ENCODE data around the gene MAFG. TPM values are rescaled to one million over a fixed set of nuclear protein-coding genes. Genes with fewer than 3 reads are reported as not detected.
"Not testable (repeated sequence)": the region's sequence is repeated elsewhere in the genome, so short reads cannot be mapped to it uniquely, and the experiment has no call there.

Gene MAFG
- total RNA-seq, 4 donors from 2014 or later, result 17.1 to 21.1 (median 19.0) TPM

DNA sequence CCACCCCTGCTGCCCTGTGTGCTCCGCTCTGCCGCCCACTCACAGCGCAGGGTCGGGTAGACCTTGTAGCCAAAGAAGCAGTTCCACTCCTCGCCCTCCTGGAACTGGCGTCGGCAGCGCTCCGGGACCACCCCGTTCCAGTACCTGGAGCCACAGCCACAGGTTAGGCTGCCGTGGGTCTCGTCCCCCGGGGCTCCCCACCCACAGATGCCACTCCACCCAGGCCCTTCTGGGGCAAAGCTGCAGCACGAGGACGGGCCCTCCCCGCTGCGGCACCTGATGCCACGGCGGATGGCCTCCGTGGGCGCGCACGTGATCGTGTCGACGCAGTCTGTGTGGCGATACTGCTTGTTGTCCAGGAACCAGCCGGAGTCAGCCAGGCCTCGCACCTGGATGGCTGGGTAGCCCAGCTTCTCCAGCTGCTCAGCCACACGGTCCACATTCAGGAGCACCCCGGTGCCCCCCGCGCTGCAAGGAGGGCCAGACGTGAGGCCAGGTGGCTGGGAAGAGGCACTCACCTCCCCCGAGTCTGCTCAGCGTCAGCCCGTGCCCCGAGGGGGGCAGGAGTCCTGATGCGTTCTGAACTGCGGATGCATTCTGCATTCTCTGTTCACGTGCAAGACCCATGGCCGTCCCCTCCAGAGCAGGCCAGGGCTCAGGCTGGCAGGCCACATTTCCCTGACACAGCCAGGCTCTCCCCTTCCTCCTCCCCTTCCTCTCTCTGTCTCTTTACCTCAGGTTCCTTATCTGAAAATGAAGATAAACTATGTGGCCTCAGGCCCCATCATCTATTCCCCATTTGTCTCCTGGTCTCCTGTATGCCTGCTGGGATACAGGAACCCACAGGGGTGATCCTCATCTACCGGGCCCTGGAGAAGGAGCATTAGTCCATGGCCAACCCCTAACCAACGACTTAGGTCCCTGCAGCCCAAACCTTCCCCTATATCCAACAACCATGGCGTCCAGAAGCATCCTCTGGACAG is 29.4 kb upstream of the MAFG start:
- TF ChIP-seq POLR2A (IDR thresholded peaks at IDR 0.05) (no peak), POLR2AphosphoS5 (IDR thresholded peaks at IDR 0.05) (no peak), EP300 (IDR thresholded peaks at IDR 0.05) (no peak)
- TF ChIP-seq, protein P1, sequence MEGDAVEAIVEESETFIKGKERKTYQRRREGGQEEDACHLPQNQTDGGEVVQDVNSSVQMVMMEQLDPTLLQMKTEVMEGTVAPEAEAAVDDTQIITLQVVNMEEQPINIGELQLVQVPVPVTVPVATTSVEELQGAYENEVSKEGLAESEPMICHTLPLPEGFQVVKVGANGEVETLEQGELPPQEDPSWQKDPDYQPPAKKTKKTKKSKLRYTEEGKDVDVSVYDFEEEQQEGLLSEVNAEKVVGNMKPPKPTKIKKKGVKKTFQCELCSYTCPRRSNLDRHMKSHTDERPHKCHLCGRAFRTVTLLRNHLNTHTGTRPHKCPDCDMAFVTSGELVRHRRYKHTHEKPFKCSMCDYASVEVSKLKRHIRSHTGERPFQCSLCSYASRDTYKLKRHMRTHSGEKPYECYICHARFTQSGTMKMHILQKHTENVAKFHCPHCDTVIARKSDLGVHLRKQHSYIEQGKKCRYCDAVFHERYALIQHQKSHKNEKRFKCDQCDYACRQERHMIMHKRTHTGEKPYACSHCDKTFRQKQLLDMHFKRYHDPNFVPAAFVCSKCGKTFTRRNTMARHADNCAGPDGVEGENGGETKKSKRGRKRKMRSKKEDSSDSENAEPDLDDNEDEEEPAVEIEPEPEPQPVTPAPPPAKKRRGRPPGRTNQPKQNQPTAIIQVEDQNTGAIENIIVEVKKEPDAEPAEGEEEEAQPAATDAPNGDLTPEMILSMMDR (IDR thresholded peaks at IDR 0.05), result no peak
- peaks cover 49% of the 10 kb centered on the region for H3K27me3 ChIP-seq
- no peak for DNase-seq (ENCODE audit: low spot score in 2 of 2)
- WGBS, result 72% methylated on average over 16 of the region's 45 CpGs
- no peaks in the 10 kb centered on the region for H3K36me3 ChIP-seq
- no peaks in the 10 kb centered on the region for H3K9me3 ChIP-seq
- H3K4me1 ChIP-seq, result peaks cover 27% of the 10 kb centered on the region
- H3K4me3 ChIP-seq, result no peak overlapping the region
- H3K27ac ChIP-seq, result no peak overlapping the region

DNA sequence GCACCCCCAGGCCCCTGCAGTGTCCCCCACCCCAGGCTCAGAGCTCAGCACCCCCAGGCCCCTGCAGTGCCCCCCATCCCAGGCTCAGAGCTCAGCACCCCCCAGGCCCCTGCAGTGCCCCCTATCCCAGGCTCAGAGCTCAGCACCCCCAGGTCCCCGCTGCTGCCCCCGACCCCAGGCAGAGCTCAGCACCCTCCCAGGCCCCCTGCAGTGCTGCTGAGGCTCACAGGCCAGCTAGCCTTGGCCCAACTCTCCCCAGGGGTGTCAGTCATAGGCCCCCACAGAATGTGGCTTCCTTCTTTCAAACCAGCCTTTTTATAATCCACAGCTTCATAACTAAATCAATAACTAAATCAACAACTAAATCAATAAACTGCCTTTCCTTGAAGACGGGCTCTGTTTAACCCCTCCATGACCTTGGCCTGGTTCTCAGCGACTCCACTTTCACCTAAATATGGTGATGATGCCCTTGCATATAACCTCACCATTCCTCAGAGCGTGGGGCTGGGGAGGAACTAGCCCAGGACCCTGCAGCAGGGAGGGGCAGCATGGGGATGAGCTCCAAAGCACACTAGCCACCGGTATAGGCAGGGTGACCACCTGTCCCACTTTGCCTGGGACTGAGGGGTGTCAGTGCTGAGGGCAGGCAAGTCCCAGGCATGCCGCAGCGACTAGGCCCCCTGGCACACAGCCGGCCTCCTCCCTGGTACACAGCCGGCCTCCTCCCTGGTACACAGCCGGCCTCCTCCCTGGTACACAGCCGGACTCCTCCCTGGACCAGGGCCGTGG is 28.4 kb upstream of the MAFG start:
- WGBS, result 84% methylated on average over 11 of the region's 13 CpGs
- TF ChIP-seq EP300 (IDR thresholded peaks at IDR 0.05), result no peak
- TF ChIP-seq POLR2AphosphoS5 (IDR thresholded peaks at IDR 0.05), result no peak
- no peak for TF ChIP-seq POLR2A (IDR thresholded peaks at IDR 0.05)
- TF ChIP-seq, protein P1 (IDR thresholded peaks at IDR 0.05), result no peak

DNA sequence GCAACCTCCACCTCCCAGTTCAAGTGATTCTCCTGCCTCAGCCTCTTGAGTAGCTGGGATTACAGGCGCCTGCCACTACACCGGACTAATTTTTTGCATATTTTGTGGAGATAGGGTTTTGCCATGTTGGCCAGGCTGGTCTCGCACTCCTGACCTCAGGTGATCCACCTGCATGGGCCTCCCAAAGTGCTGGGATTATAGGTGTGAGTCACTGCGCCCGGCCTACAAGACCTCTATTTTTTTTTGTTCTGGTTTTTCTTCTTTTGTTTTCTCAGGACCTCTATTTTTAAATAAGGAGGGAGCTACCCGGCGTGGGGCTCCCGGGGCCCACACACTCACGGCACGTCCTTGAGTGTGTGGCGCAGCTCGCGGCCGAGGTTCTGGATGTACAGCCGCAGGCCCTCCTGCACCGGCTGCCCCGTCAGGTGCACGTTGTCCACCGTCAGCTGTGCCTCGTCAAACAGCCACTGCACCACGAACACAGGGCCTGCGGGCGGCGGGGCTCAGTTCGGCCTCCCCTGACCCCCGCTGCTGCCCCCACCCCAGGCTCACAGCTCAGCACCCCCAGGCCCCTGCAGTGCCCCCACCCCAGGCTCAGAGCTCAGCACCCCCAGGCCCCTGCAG is 27.6 kb upstream of the MAFG start:
- H3K4me1 ChIP-seq, result peaks cover 12% of the 10 kb centered on the region
- H3K27me3 ChIP-seq, result peaks cover 32% of the 10 kb centered on the region
- 94% methylated on average over 26 of the region's 26 CpGs for WGBS
- no peak overlapping the region for H3K27ac ChIP-seq
- H3K36me3 ChIP-seq, result no peaks in the 10 kb centered on the region
- H3K4me3 ChIP-seq, result no peak overlapping the region
- TF ChIP-seq, protein P1 (IDR thresholded peaks at IDR 0.05), result no peak
- TF ChIP-seq POLR2AphosphoS5 (IDR thresholded peaks at IDR 0.05) (no peak), EP300 (IDR thresholded peaks at IDR 0.05) (no peak), POLR2A (IDR thresholded peaks at IDR 0.05) (no peak)
- no peaks in the 10 kb centered on the region for H3K9me3 ChIP-seq
- no peak for DNase-seq (ENCODE audit: low spot score in 2 of 2)

More for the DNA sequence above, 28.4 kb upstream of the MAFG start:
- Histone ChIP-seq H3K9me3 (no peaks in the 10 kb centered on the region), H3K4me3 (no peak overlapping the region), H3K27ac (no peak overlapping the region), H3K4me1 (peaks cover 19% of the 10 kb centered on the region), H3K27me3 (peaks cover 40% of the 10 kb centered on the region), H3K36me3 (no peaks in the 10 kb centered on the region)
- no peak for DNase-seq (ENCODE audit: low spot score in 2 of 2)

DNA sequence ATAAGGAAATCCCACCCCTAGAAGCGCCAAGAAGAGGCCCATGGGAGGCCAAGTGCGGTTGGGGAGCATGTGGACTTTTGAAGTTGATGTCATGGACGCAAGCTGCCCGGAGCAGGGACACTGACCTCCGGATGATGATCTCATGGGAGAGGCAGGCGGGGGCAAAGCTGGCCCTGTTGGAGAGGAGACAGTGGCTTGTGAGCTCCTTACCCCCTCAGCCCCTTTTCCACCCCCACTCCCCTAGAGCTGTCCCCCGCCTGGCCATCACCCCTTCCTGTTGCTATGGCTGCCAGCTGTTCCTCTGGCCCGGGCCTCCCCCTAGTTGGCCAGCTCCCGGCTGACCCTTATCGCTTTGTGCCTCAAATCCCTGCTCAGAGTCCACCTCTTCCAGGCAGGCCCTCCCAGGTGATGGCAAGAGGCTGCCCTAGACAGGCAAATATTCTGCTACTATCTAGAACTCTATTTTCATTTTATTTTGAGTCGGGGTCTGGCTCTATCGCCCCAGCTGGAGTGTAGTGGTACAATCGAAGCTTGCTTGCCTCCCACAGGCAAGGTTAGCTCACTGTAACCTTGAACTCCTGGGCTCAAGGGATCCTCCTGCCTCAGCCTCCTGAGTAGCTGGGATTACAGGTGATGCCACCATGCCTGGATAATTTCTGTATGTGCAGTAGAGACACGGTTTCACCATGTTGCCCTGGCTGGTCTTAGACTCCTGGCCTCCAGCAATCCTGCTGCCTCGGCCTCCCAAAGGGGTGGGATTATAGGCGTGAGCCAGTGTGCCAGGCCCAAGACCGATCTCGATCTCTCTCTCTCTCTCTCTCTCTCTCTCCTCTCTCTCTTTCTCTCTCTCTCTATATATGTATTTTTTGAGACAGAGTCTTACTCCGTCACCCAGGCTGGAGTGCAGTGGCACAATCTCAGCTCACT is 26.9 kb upstream of the MAFG start:
- TF ChIP-seq EP300 (IDR thresholded peaks at IDR 0.05) (no peak), POLR2A (IDR thresholded peaks at IDR 0.05) (no peak), POLR2AphosphoS5 (IDR thresholded peaks at IDR 0.05) (no peak)
- TF ChIP-seq, protein P1 (IDR thresholded peaks at IDR 0.05), result no peak
- WGBS, result 88% methylated on average over 19 of the region's 19 CpGs
- Histone ChIP-seq H3K27ac (no peak overlapping the region), H3K9me3 (no peaks in the 10 kb centered on the region), H3K4me1 (peaks cover 4% of the 10 kb centered on the region), H3K4me3 (no peak overlapping the region), H3K36me3 (no peaks in the 10 kb centered on the region), H3K27me3 (peaks cover 24% of the 10 kb centered on the region)
- no peak for DNase-seq (ENCODE audit: low spot score in 2 of 2)

DNA sequence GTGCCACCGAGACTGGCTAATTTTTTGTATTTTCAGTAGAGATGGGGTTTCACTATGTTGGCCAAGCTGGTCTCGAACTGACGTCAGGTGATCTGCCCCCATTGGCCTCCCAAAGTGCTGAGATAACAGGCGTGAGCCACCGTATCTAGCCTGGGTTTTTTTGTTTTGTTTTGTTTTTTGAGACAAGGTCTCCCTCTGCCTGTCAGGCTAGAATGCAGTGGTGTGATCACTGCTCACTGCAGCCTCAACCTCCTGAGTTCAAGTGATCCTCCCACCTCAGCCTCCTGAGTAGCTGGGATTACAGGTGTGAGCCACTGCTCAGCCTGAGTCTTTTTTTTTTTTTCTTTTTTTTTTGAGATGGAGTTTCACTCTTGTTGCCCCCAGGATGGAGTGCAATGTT is 25.9 kb upstream of the MAFG start:
- H3K27ac ChIP-seq; H3K36me3 ChIP-seq; H3K9me3 ChIP-seq; DNase-seq (ENCODE audit: low spot score in 2 of 2); H3K4me3 ChIP-seq; H3K4me1 ChIP-seq: not testable (repeated sequence)
- peaks cover 15% of the 10 kb centered on the region for H3K27me3 ChIP-seq
- 79% methylated on average over 5 of the region's 5 CpGs for WGBS

Data from suprapubic skin (tissue), 4 donors.